ENCODE results near the gene TMEM150B. TPM values are rescaled to one million over a fixed set of nuclear protein-coding genes. Genes with fewer than 3 reads are reported as not detected.

TMEM150B gene
- total RNA-seq, 1 donor from 2014 or later: not detected

- H3K4me1 Mint-ChIP-seq (ENCODE audit: low read depth, unreplicated experiment): no peaks in the 10 kb centered on the region
- Histone ChIP-seq H3K27me3 (ENCODE audit: insufficient read depth, low read length) (no peaks in the 10 kb centered on the region), H2AFZ (ENCODE audit: low read depth, low read length) (no peak overlapping the region), H3K9ac (ENCODE audit: low read length) (no peak overlapping the region), H3K27ac (ENCODE audit: low read depth, low read length) (no peak overlapping the region), H3K9me3 (ENCODE audit: insufficient read depth, low read depth, low read length) (peaks cover 4% of the 10 kb centered on the region), H3K79me2 (ENCODE audit: insufficient read depth, low read length) (peaks cover 5% of the 10 kb centered on the region), H3K36me3 (ENCODE audit: insufficient read depth, low read length) (no peaks in the 10 kb centered on the region), H3K4me2 (ENCODE audit: low read length) (no peak overlapping the region), H4K20me1 (ENCODE audit: insufficient read depth, low read length) (peaks cover 6% of the 10 kb centered on the region), H3K4me3 (ENCODE audit: insufficient read depth, low read depth, low read length) (no peak overlapping the region), H3K4me1 (ENCODE audit: insufficient read depth, low read length) (no peaks in the 10 kb centered on the region)
- no peak for DNase-seq (ENCODE audit: low read depth)
- FAIRE-seq: no peak
- TF ChIP-seq CTCF (IDR thresholded peaks at IDR 0.05; ENCODE audit: insufficient read depth, low read depth, low read length): no peak
- no peak for TF ChIP-seq EZH2 (IDR thresholded peaks at IDR 0.05; ENCODE audit: insufficient read depth, low read length)
- no peak overlapping the region for H3K27ac Mint-ChIP-seq (ENCODE audit: unreplicated experiment)
- no peak overlapping the region for H3K4me3 Mint-ChIP-seq (ENCODE audit: unreplicated experiment)
- H3K27me3 Mint-ChIP-seq (ENCODE audit: low read depth, unreplicated experiment): no peaks in the 10 kb centered on the region
- H3K9me3 Mint-ChIP-seq (ENCODE audit: unreplicated experiment): peaks cover 2% of the 10 kb centered on the region
- H3K36me3 Mint-ChIP-seq (ENCODE audit: low read depth, unreplicated experiment): peaks cover 18% of the 10 kb centered on the region
Measured at GRCh38 chr19:55270172-55270942, 54.8 kb downstream of the TMEM150B start.

- Histone ChIP-seq H3K9ac (ENCODE audit: low read length) (no peak overlapping the region), H3K27me3 (ENCODE audit: insufficient read depth, low read length) (no peaks in the 10 kb centered on the region), H4K20me1 (ENCODE audit: insufficient read depth, low read length) (peaks cover 6% of the 10 kb centered on the region), H3K27ac (ENCODE audit: low read depth, low read length) (no peak overlapping the region), H3K4me1 (ENCODE audit: insufficient read depth, low read length) (no peaks in the 10 kb centered on the region), H3K79me2 (ENCODE audit: insufficient read depth, low read length) (peaks cover 5% of the 10 kb centered on the region), H3K36me3 (ENCODE audit: insufficient read depth, low read length) (no peaks in the 10 kb centered on the region), H3K4me3 (ENCODE audit: insufficient read depth, low read depth, low read length) (no peak overlapping the region), H3K4me2 (ENCODE audit: low read length) (no peak overlapping the region), H3K9me3 (ENCODE audit: insufficient read depth, low read depth, low read length) (peaks cover 4% of the 10 kb centered on the region), H2AFZ (ENCODE audit: low read depth, low read length) (no peak overlapping the region)
- Mint-ChIP-seq H3K9me3 (ENCODE audit: unreplicated experiment) (peaks cover 2% of the 10 kb centered on the region), H3K27me3 (ENCODE audit: low read depth, unreplicated experiment) (no peaks in the 10 kb centered on the region), H3K4me3 (ENCODE audit: unreplicated experiment) (no peak overlapping the region), H3K27ac (ENCODE audit: unreplicated experiment) (no peak overlapping the region), H3K4me1 (ENCODE audit: low read depth, unreplicated experiment) (no peaks in the 10 kb centered on the region), H3K36me3 (ENCODE audit: low read depth, unreplicated experiment) (peaks cover 13% of the 10 kb centered on the region)
- TF ChIP-seq CTCF (IDR thresholded peaks at IDR 0.05; ENCODE audit: insufficient read depth, low read depth, low read length) (no peak), EZH2 (IDR thresholded peaks at IDR 0.05; ENCODE audit: insufficient read depth, low read length) (no peak)
- DNase-seq (ENCODE audit: low read depth) (no peak), FAIRE-seq (no peak)
Measured at GRCh38 chr19:55269299-55269698, 55.8 kb downstream of the TMEM150B start.

DNA sequence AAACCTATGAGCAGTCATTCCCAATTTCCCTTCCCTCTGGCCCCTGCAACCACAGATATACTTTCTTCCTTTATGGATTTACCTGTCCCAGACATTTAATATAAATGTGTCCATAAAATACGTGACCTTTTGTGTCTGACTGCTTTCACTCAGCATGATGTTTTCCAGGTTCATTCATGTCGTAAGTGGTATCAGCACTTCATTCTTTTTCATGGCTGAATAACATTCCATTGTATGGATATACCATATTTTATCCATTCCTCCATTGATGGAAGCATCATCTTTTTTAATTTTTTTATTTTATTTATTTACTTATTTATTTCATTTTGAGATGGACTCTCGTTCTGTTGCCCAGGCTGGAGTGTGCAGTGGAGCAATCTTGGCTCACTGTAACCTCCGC, 58.3 kb downstream of the TMEM150B start:
- H3K9me3 Mint-ChIP-seq (ENCODE audit: unreplicated experiment): peaks cover 2% of the 10 kb centered on the region

More for the DNA sequence above, 58.3 kb downstream of the TMEM150B start:
- peaks cover 4% of the 10 kb centered on the region for H3K9me3 ChIP-seq (ENCODE audit: insufficient read depth, low read depth, low read length)
- H3K79me2 ChIP-seq (ENCODE audit: insufficient read depth, low read length): peaks cover 5% of the 10 kb centered on the region
- H3K27me3 Mint-ChIP-seq (ENCODE audit: low read depth, unreplicated experiment): no peaks in the 10 kb centered on the region
- peaks cover 13% of the 10 kb centered on the region for H3K36me3 Mint-ChIP-seq (ENCODE audit: low read depth, unreplicated experiment)
- H3K36me3 ChIP-seq (ENCODE audit: insufficient read depth, low read length): no peaks in the 10 kb centered on the region
- no peaks in the 10 kb centered on the region for H3K4me1 Mint-ChIP-seq (ENCODE audit: low read depth, unreplicated experiment)
- H4K20me1 ChIP-seq (ENCODE audit: insufficient read depth, low read length): peaks cover 6% of the 10 kb centered on the region
- no peak overlapping the region for H3K9ac ChIP-seq (ENCODE audit: low read length)
- FAIRE-seq: no peak
- no peak overlapping the region for H3K4me2 ChIP-seq (ENCODE audit: low read length)
- H2AFZ ChIP-seq (ENCODE audit: low read depth, low read length): no peak overlapping the region
- no peak overlapping the region for H3K27ac Mint-ChIP-seq (ENCODE audit: unreplicated experiment)
- H3K27ac ChIP-seq (ENCODE audit: low read depth, low read length): no peak overlapping the region
- no peaks in the 10 kb centered on the region for H3K27me3 ChIP-seq (ENCODE audit: insufficient read depth, low read length)
- H3K4me3 Mint-ChIP-seq (ENCODE audit: unreplicated experiment): no peak overlapping the region
- TF ChIP-seq EZH2 (IDR thresholded peaks at IDR 0.05; ENCODE audit: insufficient read depth, low read length) (no peak), CTCF (IDR thresholded peaks at IDR 0.05; ENCODE audit: insufficient read depth, low read depth, low read length) (no peak)
- no peak overlapping the region for H3K4me3 ChIP-seq (ENCODE audit: insufficient read depth, low read depth, low read length)
- no peak for DNase-seq (ENCODE audit: low read depth)
- no peaks in the 10 kb centered on the region for H3K4me1 ChIP-seq (ENCODE audit: insufficient read depth, low read length)

All from astrocyte (in vitro differentiated cells and primary cell).